CD4-positive, alpha-beta T cell treated with Interleukin-12 subunit alpha and Interleukin-12 subunit beta, for 1 hour (primary cell): ENCODE measurements around the gene E2F8.

Experiments used
- DNase-seq: peaks from one replicate; pipeline ENCODE4 v3.0.0-alpha.2; 2020

Gene E2F8

DNA sequence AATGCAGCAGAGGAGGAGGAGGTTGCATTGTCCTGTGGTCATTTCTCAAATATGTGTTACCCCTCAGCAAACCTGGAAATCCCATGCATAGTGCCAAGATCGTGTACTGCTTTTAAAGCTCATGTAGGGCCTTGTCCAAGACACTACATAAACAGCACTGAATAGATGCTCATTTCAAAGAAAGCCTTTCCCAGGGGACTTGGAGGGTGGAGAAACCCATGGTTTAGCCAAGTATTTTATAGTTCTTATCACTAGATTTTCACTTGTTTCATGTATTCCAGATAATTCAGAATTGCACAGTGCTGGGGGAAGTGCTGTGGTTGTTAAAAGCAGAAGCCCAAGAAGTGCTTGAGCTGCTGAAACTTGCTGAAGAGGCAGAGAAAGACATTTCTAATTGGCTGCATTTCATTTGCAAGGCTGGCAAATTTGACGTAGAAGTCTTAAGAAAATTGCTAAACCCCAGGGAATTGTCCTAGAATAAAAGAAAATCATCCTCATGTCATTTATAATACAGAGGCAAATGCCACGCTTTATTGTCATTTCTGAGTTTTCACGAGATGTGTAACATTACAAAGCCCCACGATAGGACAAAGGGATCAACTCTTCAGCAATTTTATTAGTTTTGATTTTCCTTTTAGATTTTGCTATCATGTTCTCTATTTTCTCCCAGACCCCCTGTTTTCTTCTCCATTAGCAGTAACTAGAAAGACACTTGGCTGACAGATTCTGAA, 59.0 kb downstream of the E2F8 start:
- no peak for DNase-seq

DNA sequence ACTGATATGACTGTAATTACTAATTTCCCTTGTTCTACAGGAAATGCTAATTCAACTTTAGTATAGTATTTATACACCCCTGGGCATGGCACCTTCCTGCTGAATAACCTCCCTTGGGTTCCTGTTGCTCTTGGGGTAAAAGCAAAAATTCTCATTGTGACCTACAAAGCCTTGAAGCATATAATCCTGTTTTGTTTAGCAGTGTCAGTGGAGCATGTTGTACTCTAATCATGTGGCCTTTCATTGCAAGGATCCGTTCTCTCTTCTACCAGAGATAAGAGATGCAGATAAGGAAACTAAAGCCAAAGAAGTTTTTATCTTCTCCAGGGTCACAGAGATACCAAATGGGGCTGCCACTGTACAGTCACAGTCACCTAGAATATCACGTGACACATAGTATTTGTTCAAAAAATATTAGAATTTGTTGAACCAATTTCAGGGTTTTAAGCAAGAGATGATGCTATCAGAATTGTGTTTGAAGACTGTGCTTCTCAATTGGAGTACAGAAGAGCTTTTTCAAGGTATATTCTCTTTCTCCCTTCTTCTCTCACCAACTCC, 64.0 kb downstream of the E2F8 start:
- no peak for DNase-seq
